IMR-90 (cell line): ENCODE data around the gene HSPA9.

Source experiments
- FOS ChIP-seq: fragments of 150-350 bp; IDR thresholded peaks from 2 replicates; pipeline ENCODE4 v1.6.1; 2016; ENCODE audit warnings: low read depth, low read length
- MAFK ChIP-seq: IDR thresholded peaks from 2 replicates; pipeline ENCODE4 v1.6.1; 2012; ENCODE audit warnings: low read depth, low read length, improper control_type of control experiment
- MAZ ChIP-seq: IDR thresholded peaks from 2 replicates; pipeline ENCODE4 v1.6.1; 2012; ENCODE audit warnings: low read depth, mild to moderate bottlenecking, low read length, improper control_type of control experiment, moderate library complexity, borderline replicate concordance
- POLR2A ChIP-seq: IDR thresholded peaks from 2 replicates; pipeline ENCODE4 v1.6.1; 2012; ENCODE audit warnings: mild to moderate bottlenecking, low read depth, low read length
- RAD21 ChIP-seq: IDR thresholded peaks from 2 replicates; pipeline ENCODE4 v1.6.1; 2012; ENCODE audit warnings: low read length, improper control_type of control experiment
- RFX5 ChIP-seq: IDR thresholded peaks from 2 replicates; pipeline ENCODE4 v1.8.0; 2012; ENCODE audit warnings: low read depth, mild to moderate bottlenecking, low read length, moderate library complexity
- USF2 ChIP-seq: fragments of 150-350 bp; IDR thresholded peaks from 2 replicates; pipeline ENCODE4 v1.6.1; 2017; ENCODE audit warnings: mild to moderate bottlenecking, antibody characterized with exemption, low read length, low read depth
- TF ChIP-seq, protein P1 (sequence below): conservative IDR thresholded peaks from 2 replicates; pipeline ENCODE4 v1.5.1; 2012; ENCODE audit warnings: mild to moderate bottlenecking, low read depth, low read length, improper control_type of control experiment

DNA sequence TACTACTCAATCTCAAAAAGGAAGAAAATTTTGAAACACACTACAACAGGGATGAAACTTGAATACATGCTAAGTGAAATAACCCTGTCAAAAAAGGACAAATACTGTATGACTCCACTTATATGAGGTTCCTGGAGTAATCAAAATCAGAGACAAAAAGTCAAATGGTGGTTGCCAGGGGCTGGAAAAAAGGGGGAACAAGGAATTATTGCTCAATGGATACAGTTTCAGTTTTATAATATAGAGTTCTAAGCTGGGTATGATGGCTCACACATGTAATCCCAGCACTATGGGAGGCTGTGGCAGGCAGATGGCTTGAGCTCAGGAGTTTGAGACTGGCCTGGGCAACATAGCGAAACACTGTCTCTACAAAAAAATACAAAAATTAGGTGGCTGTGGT is 61.2 kb downstream of the HSPA9 start:
- TF ChIP-seq RFX5 (no peak), USF2 (no peak), POLR2A (no peak), MAFK (no peak), FOS (no peak), RAD21 (no peak), MAZ (no peak)
- TF ChIP-seq, protein P1, sequence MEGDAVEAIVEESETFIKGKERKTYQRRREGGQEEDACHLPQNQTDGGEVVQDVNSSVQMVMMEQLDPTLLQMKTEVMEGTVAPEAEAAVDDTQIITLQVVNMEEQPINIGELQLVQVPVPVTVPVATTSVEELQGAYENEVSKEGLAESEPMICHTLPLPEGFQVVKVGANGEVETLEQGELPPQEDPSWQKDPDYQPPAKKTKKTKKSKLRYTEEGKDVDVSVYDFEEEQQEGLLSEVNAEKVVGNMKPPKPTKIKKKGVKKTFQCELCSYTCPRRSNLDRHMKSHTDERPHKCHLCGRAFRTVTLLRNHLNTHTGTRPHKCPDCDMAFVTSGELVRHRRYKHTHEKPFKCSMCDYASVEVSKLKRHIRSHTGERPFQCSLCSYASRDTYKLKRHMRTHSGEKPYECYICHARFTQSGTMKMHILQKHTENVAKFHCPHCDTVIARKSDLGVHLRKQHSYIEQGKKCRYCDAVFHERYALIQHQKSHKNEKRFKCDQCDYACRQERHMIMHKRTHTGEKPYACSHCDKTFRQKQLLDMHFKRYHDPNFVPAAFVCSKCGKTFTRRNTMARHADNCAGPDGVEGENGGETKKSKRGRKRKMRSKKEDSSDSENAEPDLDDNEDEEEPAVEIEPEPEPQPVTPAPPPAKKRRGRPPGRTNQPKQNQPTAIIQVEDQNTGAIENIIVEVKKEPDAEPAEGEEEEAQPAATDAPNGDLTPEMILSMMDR = no peak
